Activated naive CD8-positive, alpha-beta T cell (primary cell): ENCODE results near the gene PPHLN1.

Experiments used
- H3K27ac Mint-ChIP-seq: one replicate; pipeline ENCODE4 v1.8.0; 2021; ENCODE audit warnings: mixed read lengths
- H3K27me3 Mint-ChIP-seq: one replicate; pipeline ENCODE4 v1.8.0; 2021; ENCODE audit warnings: mixed read lengths
- H3K36me3 Mint-ChIP-seq: one replicate; pipeline ENCODE4 v1.8.0; 2021; ENCODE audit warnings: mixed read lengths
- H3K4me1 Mint-ChIP-seq: one replicate; pipeline ENCODE4 v1.8.0; 2021; ENCODE audit warnings: low read depth, mixed read lengths
- H3K4me3 Mint-ChIP-seq: one replicate; pipeline ENCODE4 v1.8.0; 2021; ENCODE audit warnings: mild to moderate bottlenecking, mixed read lengths
- H3K9me3 Mint-ChIP-seq: one replicate; pipeline ENCODE4 v1.8.0; 2021; ENCODE audit warnings: low read depth, mixed read lengths

The PPHLN1 gene, protein sequence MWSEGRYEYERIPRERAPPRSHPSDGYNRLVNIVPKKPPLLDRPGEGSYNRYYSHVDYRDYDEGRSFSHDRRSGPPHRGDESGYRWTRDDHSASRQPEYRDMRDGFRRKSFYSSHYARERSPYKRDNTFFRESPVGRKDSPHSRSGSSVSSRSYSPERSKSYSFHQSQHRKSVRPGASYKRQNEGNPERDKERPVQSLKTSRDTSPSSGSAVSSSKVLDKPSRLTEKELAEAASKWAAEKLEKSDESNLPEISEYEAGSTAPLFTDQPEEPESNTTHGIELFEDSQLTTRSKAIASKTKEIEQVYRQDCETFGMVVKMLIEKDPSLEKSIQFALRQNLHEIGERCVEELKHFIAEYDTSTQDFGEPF

DNA sequence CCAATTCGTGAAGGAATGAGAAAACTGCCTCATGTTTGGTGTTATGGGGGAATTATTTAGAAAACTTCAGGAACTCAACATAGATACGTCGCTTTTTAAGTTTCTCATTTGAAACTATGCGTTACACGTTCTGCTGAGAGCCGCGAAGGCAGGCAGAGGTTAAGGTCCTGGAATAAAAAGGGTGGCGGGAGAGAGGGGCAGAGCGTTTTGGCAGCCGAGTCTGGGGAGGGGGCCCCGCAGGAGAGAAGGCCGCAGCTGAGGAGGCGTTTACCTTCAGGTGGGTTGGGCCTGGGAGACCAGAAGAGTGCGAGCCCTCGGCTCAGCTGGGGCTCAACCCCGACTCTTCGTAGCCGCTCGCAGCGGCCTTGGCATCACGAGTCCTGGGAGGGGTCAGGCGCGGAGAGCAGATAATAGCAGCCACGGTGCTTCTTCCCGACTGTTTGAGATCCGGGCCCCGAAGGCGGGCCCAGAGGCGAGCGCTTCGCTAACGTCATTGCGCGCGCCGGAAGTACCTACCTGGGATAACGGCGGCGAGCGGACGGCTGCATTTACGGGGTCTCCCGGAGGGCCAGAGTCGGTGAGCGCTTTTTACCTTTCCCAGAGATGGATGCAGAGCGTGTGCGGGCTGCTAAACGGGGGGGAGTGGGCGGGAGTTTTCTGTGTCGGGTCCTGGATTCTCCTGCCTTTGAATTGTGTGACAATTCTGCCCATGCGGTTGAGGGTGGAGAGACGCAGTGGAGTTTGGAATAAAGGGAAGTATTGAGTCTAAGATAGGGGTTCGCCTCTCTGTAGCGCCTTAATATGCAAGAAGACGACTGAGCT, at the start of gene PPHLN1, which contains the start of gene ZCRB1:
Gene PPHLN1, plus strand, starts transcription at position 515 of the 822 bp plus-strand sequence. CDS start 9,736 bp downstream, outside the sequence.
Gene ZCRB1, minus strand, starts transcription at position 442 of the 822 bp plus-strand sequence. CDS start 1,992 bp downstream, outside the sequence.
- H3K27me3 Mint-ChIP-seq, result no peaks in the 10 kb centered on the region
- H3K36me3 Mint-ChIP-seq, result peaks cover 7% of the 10 kb centered on the region
- peak within 1 kb of the TSS; percentile 90 for H3K27ac Mint-ChIP-seq
- H3K9me3 Mint-ChIP-seq, result no peaks in the 10 kb centered on the region
- H3K4me1 Mint-ChIP-seq, result peaks cover 50% of the 10 kb centered on the region
- peak within 1 kb of the TSS; percentile 99 for H3K4me3 Mint-ChIP-seq

DNA sequence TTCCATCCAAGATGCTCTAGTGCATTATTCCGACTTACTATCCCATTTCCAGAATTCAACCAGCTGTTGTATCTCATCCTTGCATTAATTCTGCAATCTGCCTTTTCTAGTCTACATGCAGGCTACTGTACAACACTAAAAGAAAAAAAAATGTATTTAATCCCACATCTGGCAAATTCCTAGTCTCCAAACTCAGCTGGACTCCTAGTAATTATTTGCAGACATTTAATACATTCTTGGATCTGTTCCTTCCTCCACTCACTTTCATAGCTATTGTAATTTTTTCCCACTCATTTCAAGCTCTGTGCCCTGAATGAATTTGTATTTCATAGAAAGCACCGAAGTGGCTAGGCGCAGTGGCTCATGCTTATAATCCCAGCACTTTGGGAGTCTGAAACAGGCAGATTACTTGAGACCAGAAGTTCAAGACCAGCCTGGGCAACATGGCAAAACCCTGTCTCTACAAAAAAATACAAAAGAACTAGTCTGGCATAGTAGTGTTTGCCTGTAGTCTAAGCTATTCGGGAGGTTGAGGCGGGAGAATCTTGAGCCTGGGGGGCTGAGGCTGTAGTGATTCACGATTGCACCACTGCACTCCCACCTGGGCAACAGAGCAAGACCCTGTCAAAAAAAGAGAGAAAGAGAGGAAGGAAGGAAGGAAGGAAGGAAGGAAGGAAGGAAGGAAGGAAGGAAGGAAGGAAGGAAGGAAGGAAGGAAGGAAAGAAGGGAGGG, 48.4 kb upstream of the PPHLN1 start:
- Mint-ChIP-seq H3K9me3 (no peaks in the 10 kb centered on the region), H3K27ac (no peak overlapping the region), H3K36me3 (peaks cover 2% of the 10 kb centered on the region), H3K4me1 (no peaks in the 10 kb centered on the region), H3K4me3 (no peak overlapping the region), H3K27me3 (peaks cover 1% of the 10 kb centered on the region)

DNA sequence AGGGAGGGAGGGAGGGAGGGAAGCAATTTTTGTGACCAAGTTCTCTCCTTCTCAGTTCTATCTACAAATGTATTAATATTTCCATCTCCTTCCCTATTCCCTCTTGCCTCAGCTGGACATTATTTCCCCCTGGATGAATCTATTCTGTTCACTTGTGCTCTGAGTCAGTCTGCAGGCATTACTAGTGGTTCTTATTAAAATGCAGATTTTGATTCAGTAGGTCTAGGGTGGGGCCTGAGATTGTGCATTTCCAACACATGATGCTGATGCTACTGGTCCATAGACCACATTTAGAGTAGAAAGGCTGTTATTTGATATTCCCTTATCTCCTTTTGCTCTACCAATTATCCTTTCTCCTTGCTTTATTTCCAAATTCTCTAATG, 47.8 kb upstream of the PPHLN1 start:
- H3K9me3 Mint-ChIP-seq, result no peaks in the 10 kb centered on the region
- no peak overlapping the region for H3K27ac Mint-ChIP-seq
- H3K36me3 Mint-ChIP-seq, result peaks cover 2% of the 10 kb centered on the region
- H3K4me3 Mint-ChIP-seq, result no peak overlapping the region
- H3K27me3 Mint-ChIP-seq, result no peaks in the 10 kb centered on the region
- H3K4me1 Mint-ChIP-seq, result no peaks in the 10 kb centered on the region

DNA sequence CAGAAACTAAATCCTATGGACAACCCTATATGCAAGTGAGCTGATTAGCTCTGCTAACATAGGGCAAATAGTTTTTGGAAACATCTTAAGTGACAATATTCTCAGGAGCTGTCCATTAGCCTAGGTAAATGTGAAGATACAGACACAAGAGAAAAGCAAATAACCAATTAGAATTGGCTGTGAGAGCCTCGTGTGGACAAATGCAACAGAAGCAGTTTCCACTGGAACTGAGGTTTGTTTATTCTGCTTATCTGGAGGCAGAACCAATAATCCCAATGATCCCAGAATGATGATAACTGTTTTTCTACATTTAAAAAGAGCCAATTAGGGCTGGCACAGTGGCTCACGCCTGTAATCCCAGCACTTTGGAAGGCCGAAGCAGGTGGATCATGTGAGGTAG, 44.7 kb upstream of the PPHLN1 start:
- Mint-ChIP-seq H3K4me1 (peaks cover 5% of the 10 kb centered on the region), H3K36me3 (peaks cover 2% of the 10 kb centered on the region), H3K4me3 (no peak overlapping the region), H3K27me3 (no peaks in the 10 kb centered on the region), H3K27ac (no peak overlapping the region), H3K9me3 (no peaks in the 10 kb centered on the region)

GRCh38 chr12:42281844-42282243, 44.1 kb upstream of the PPHLN1 start:
- Mint-ChIP-seq H3K27ac (no peak overlapping the region), H3K4me3 (no peak overlapping the region), H3K36me3 (peaks cover 2% of the 10 kb centered on the region), H3K27me3 (no peaks in the 10 kb centered on the region), H3K9me3 (no peaks in the 10 kb centered on the region), H3K4me1 (peaks cover 5% of the 10 kb centered on the region)

DNA sequence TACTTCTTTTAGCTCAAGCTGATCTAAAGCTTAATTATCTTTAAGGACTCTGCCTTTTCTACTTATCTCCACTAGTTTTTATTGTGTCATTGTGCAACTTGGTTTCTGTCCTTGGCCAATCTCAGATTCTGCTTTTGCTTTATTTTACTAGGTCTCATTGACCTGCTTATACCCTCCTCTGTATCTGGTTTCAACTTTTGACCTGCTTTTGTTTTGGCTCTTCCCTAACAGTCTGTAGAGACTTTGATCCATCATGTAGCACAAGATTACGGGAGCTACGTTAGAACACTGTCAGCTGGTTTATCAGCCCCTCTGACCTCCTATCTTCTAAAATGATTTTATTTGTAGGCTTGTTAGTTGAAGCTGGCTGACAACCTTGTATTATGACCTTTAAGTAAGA, 43.7 kb upstream of the PPHLN1 start:
- peaks cover 5% of the 10 kb centered on the region for H3K4me1 Mint-ChIP-seq
- H3K27ac Mint-ChIP-seq, result no peak overlapping the region
- H3K36me3 Mint-ChIP-seq, result peaks cover 2% of the 10 kb centered on the region
- no peaks in the 10 kb centered on the region for H3K27me3 Mint-ChIP-seq
- H3K4me3 Mint-ChIP-seq, result no peak overlapping the region
- no peaks in the 10 kb centered on the region for H3K9me3 Mint-ChIP-seq

GRCh38 chr12:42283739-42284138, 42.2 kb upstream of the PPHLN1 start:
- H3K4me3 Mint-ChIP-seq, result no peak overlapping the region
- H3K4me1 Mint-ChIP-seq, result peaks cover 5% of the 10 kb centered on the region
- H3K36me3 Mint-ChIP-seq, result peaks cover 3% of the 10 kb centered on the region
- no peaks in the 10 kb centered on the region for H3K9me3 Mint-ChIP-seq
- H3K27me3 Mint-ChIP-seq, result peaks cover 4% of the 10 kb centered on the region
- H3K27ac Mint-ChIP-seq, result no peak overlapping the region

- no peak overlapping the region for H3K4me3 Mint-ChIP-seq
- H3K27ac Mint-ChIP-seq, result no peak overlapping the region
- peaks cover 3% of the 10 kb centered on the region for H3K36me3 Mint-ChIP-seq
- H3K9me3 Mint-ChIP-seq, result no peaks in the 10 kb centered on the region
- peaks cover 5% of the 10 kb centered on the region for H3K4me1 Mint-ChIP-seq
- peaks cover 4% of the 10 kb centered on the region for H3K27me3 Mint-ChIP-seq
Measured at GRCh38 chr12:42284157-42284556, 41.8 kb upstream of the PPHLN1 start.

DNA sequence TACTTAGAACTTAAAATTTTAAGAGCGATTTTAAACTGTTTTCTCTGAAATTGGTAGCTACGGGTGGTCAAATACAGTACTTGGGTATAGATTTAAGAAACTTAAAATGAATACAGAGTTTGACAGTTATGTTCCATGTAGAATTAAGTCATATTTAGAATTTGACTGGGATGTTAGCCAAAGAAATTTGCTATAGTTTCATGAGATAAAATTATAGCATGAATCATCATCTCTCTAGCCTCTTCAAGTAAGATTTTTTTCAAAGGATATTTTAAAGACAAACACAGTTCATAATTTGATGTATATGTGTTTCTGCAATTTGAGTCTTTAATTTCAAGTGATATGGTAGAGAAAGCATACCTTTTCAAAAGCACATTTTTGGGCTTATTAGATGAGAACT, 41.1 kb upstream of the PPHLN1 start:
- Mint-ChIP-seq H3K4me3 (no peak overlapping the region), H3K9me3 (no peaks in the 10 kb centered on the region), H3K27ac (no peak overlapping the region), H3K36me3 (peaks cover 3% of the 10 kb centered on the region), H3K4me1 (peaks cover 5% of the 10 kb centered on the region), H3K27me3 (peaks cover 6% of the 10 kb centered on the region)

DNA sequence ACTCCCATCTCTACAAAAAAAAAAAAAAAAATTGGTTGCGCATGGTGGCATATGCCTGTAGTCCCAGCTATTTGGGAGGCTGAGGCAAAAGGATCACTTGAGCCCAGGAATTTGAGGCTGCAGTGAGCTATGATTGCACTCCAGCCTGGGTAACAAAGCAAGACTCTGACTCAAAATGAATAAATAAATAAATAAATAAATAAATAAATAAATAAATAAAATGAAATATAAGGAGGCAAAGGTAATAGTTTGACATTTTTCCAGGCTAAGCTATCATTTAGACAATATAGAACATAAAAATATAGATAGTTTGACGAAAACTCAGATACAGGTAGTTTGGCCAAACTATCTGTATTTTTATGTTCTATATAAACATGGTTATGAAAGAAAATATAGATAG, 40.5 kb upstream of the PPHLN1 start:
- Mint-ChIP-seq H3K27ac (no peak overlapping the region), H3K27me3 (peaks cover 6% of the 10 kb centered on the region), H3K36me3 (peaks cover 3% of the 10 kb centered on the region), H3K4me1 (peaks cover 5% of the 10 kb centered on the region), H3K4me3 (no peak overlapping the region), H3K9me3 (no peaks in the 10 kb centered on the region)

DNA sequence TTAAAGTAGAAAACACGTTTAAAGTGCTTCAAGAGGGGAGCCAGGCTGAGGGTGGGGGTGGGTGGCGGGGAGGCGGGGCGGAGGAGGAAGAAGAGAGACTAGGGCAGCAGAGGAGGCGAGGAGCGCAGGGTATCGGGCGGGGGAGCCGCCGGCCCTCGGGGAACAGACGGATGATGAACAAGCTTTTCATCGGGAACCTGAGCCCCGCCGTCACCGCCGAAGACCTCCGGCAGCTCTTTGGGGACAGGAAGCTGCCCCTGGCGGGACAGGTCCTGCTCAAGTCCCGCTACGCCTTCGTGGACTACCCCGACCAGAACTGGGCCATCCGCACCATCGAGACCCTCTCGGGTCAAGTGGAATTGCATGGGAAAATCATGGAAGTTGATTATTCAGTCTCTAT, 39.2 kb upstream of the PPHLN1 start:
- no peak overlapping the region for H3K27ac Mint-ChIP-seq
- peaks cover 5% of the 10 kb centered on the region for H3K4me1 Mint-ChIP-seq
- no peak overlapping the region for H3K4me3 Mint-ChIP-seq
- H3K36me3 Mint-ChIP-seq, result peaks cover 3% of the 10 kb centered on the region
- H3K27me3 Mint-ChIP-seq, result peaks cover 6% of the 10 kb centered on the region
- H3K9me3 Mint-ChIP-seq, result no peaks in the 10 kb centered on the region

DNA sequence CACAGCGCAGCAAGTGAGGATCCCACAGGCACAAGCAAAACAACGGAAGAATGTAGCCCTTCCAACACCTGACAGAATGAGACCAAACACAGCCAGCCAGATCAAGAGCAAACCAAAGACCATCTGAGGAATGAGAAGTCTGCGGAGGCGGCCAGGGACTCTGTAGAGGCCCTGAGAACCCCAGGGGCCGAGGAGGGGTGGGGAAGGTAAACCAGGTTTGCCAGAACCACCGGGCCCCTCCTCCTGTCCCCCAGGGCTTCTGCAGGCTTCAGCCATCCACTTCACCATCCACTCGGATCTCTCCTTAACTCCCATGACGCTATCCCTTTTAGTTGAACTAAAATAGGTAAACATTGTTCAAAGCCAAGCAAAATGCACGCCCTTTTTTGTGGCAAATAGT, 37.4 kb upstream of the PPHLN1 start:
- peaks cover 6% of the 10 kb centered on the region for H3K27me3 Mint-ChIP-seq
- no peaks in the 10 kb centered on the region for H3K9me3 Mint-ChIP-seq
- peaks cover 5% of the 10 kb centered on the region for H3K4me1 Mint-ChIP-seq
- H3K36me3 Mint-ChIP-seq, result peaks cover 3% of the 10 kb centered on the region
- H3K4me3 Mint-ChIP-seq, result no peak overlapping the region
- no peak overlapping the region for H3K27ac Mint-ChIP-seq

DNA sequence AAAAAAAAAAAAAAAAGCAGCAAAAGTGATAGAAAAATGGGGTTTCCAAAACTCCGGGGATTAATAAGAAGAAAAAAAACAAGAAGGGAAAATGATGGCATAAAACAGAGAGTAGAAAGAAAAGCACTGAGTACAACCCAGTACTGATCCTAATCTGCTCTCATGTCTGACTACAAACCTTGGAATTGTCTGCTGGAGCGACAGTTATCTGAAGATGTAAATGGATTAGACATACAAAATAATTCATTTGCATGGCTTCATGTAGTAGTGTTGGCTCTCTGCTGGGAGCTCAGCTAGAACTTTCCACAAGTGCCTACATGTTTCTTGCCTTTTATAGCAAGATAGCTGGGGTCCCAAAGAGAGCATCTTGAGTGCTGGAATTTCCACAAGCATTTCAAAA, 34.3 kb upstream of the PPHLN1 start:
- Mint-ChIP-seq H3K36me3 (peaks cover 3% of the 10 kb centered on the region), H3K27ac (no peak overlapping the region), H3K4me3 (no peak overlapping the region), H3K4me1 (no peaks in the 10 kb centered on the region), H3K27me3 (peaks cover 6% of the 10 kb centered on the region), H3K9me3 (no peaks in the 10 kb centered on the region)

GRCh38 chr12:42296503-42297109, 29.4 kb upstream of the PPHLN1 start:
- Mint-ChIP-seq H3K36me3 (no peaks in the 10 kb centered on the region), H3K27me3 (no peaks in the 10 kb centered on the region), H3K4me1 (peaks cover 16% of the 10 kb centered on the region), H3K9me3 (no peaks in the 10 kb centered on the region), H3K4me3 (no peak overlapping the region), H3K27ac (no peak overlapping the region)
